K562 (cell line): ENCODE data around the gene ACTL8. TPM values are rescaled to one million over a fixed set of nuclear protein-coding genes. Genes with fewer than 3 reads are reported as not detected.
A peak's percentile ranks its signal among the peaks of the same experiment; 100 is the strongest.

Experiments
- ATAC-seq: fragments of 200-7000 bp; cut with Tn5 transposase; 3 replicates; pipeline ENCODE4 v1.9.1; 2020; ENCODE audit warnings: moderate library complexity
- BruUV-seq: library from RNA; stranded (reverse); fragments of 400-500 nt; replicated peaks from 2 replicates; lab custom pipeline; 2021; lab: Mats Ljungman, UMichigan
- CTCF ChIA-PET: fragments of 300-600 bp; formaldehyde crosslinking; extraction: SDS; loops from one replicate; lab custom pipeline; 2021; ENCODE audit warnings: low intra/inter-chr PET ratio; lab: Yijun Ruan, JAX
- POLR2A ChIA-PET: fragments of 300-600, 350-650 bp; sonication (Branson Sonifier 250); formaldehyde crosslinking; extraction: SDS; loops from one replicate; lab custom pipeline; 2021; ENCODE audit warnings: antibody characterized with exemption, inconsistent platforms; lab: Yijun Ruan, JAX
- DNase-seq, 4 experiments: peaks; one replicate each; pipeline versions ENCODE4 v3.0.0 to v3.0.0-alpha.2; 2011 to 2018; ENCODE audit warnings: low spot score in 3 of 4, mixed read lengths in 3 of 4; ENCODE audit errors: extremely low read depth in 1 of 4
- FAIRE-seq: peaks from 2 replicates; lab custom pipeline; 2011; peaks lifted over from hg19 to GRCh38; lab: Jason Lieb, UNC
- H2AFZ ChIP-seq: 2 replicates; pipeline ENCODE4 v1.6.0; 2011; ENCODE audit warnings: low read depth, low read length, control low read depth, inconsistent platforms
- H3K27ac ChIP-seq: fragments of 200-600 bp; 3 replicates; pipeline ENCODE4 v1.8.0; 2011; ENCODE audit warnings: low read depth, mild to moderate bottlenecking, control low read depth, inconsistent platforms, low read length, moderate library complexity, mixed read lengths; ENCODE audit errors: extremely low read depth
- H3K27me3 ChIP-seq, 2 experiments: fragments of 300-600 bp in 1 of 2; 2 replicates in 1 of 2; 3 replicates in 1 of 2; pipeline versions ENCODE4 v1.6.0 to v1.8.0; 2011; ENCODE audit warnings: inconsistent platforms in 2 of 2, low read length in 2 of 2, mild to moderate bottlenecking in 1 of 2, mixed read lengths in 1 of 2, moderate library complexity in 1 of 2; ENCODE audit not compliant: control insufficient read depth in 2 of 2, insufficient read depth in 2 of 2
- H3K36me3 ChIP-seq: fragments of 300-600 bp; 3 replicates; pipeline ENCODE4 v1.8.0; 2011; ENCODE audit warnings: mild to moderate bottlenecking, low read length, inconsistent platforms; ENCODE audit not compliant: control insufficient read depth, insufficient read depth
- H3K4me1 ChIP-seq, 2 experiments: fragments of 200-600 bp in 1 of 2; replicated peaks in 1 of 2; 2 replicates in 1 of 2; 3 replicates in 1 of 2; pipeline versions ENCODE4 v1.5.1 to v1.8.0; 2011; ENCODE audit warnings: inconsistent platforms in 2 of 2, low read length in 2 of 2, mild to moderate bottlenecking in 1 of 2, mixed read lengths in 1 of 2, moderate library complexity in 1 of 2; ENCODE audit not compliant: control insufficient read depth in 2 of 2, insufficient read depth in 2 of 2
- H3K4me2 ChIP-seq: 2 replicates; pipeline ENCODE4 v1.6.1; 2011; ENCODE audit warnings: low read length, control low read depth, inconsistent platforms, mixed read lengths; ENCODE audit not compliant: insufficient read depth
- H3K4me3 ChIP-seq: fragments of 200-600 bp; sonication (generic), shearing (Covaris generic); 2 replicates; pipeline ENCODE4 v1.5.1; 2016; ENCODE audit warnings: control low read depth, inconsistent platforms
- H3K79me2 ChIP-seq: fragments of 200-600 bp; 3 replicates; pipeline ENCODE4 v1.8.0; 2011; ENCODE audit warnings: low read length, inconsistent platforms; ENCODE audit not compliant: control insufficient read depth, insufficient read depth
- H3K9ac ChIP-seq, 2 experiments: 2 replicates each; pipeline versions ENCODE4 v1.6.0 to v1.6.1; 2011; ENCODE audit warnings: low read depth in 2 of 2, low read length in 2 of 2, control low read depth in 1 of 2, inconsistent platforms in 1 of 2, mild to moderate bottlenecking in 1 of 2, mixed read lengths in 1 of 2; ENCODE audit not compliant: insufficient read depth in 1 of 2
- H3K9me1 ChIP-seq: one replicate; pipeline ENCODE4 v1.6.0; 2011; ENCODE audit warnings: inconsistent platforms, mild to moderate bottlenecking, low read length, moderate library complexity; ENCODE audit not compliant: control insufficient read depth, insufficient read depth
- H3K9me3 ChIP-seq: replicated peaks from 2 replicates; pipeline ENCODE4 v1.5.1; 2011; ENCODE audit warnings: low read depth, low read length, inconsistent platforms; ENCODE audit not compliant: control insufficient read depth, insufficient read depth
- H4K20me1 ChIP-seq: replicated peaks from 2 replicates; pipeline ENCODE4 v1.6.1; 2011; ENCODE audit warnings: low read length, inconsistent platforms, mixed read lengths; ENCODE audit not compliant: control insufficient read depth, insufficient read depth
- ARID3B ChIP-seq: fragments of 250-450 bp; sonication (Bioruptor Pico); IDR thresholded peaks from 2 replicates; pipeline ENCODE4 v1.4.0; 2020; ENCODE audit warnings: borderline replicate concordance
- NRF1 ChIP-seq, 2 experiments: fragments of 450-650 bp; IDR thresholded peaks in 1 of 2; conservative IDR thresholded peaks in 1 of 2; 2 replicates each; pipeline ENCODE4 v1.6.1; 2014; ENCODE audit warnings: mild to moderate bottlenecking in 2 of 2
- PHF20 ChIP-seq: fragments of 450-650 bp; IDR thresholded peaks from 2 replicates; pipeline ENCODE4 v1.6.1; 2018; ENCODE audit not compliant: partially characterized antibody
- PKNOX1 ChIP-seq: fragments of 450-650 bp; IDR thresholded peaks from 2 replicates; pipeline ENCODE4 v1.6.1; 2016
- TGIF2 ChIP-seq: sonication (generic); formaldehyde crosslinking; IDR thresholded peaks from 2 replicates; pipeline ENCODE4 v1.8.1; 2022; ENCODE audit warnings: mild to moderate bottlenecking, missing genetic modification reagents, moderate library complexity
- ZSCAN32 ChIP-seq: fragments of 450-650 bp; formaldehyde crosslinking; IDR thresholded peaks from 2 replicates; pipeline ENCODE4 v1.4.0; 2020; ENCODE audit warnings: mild to moderate bottlenecking, moderate library complexity
- WGBS: fragments of 100-300 bp; shearing (Covaris generic); methylation state at CpG from one replicate; pipeline ENCODE4 v1.1.6; 2016; ENCODE audit warnings: low coverage, mixed read lengths; ENCODE audit not compliant: insufficient coverage; ENCODE audit errors: missing lambda C conversion rate; 5-methylcytosine and 5-hydroxymethylcytosine counted together
- in situ Hi-C: fragments of 300-500 bp; cut with MboI; formaldehyde crosslinking; loops from 4 replicates; pipeline ENCODE4 v1.15.0; 2018; ENCODE audit warnings: inconsistent platforms, mixed read lengths
- intact Hi-C: fragments of 100-400 bp; cut with micrococcal nuclease; formaldehyde crosslinking; loops from 2 replicates; pipeline ENCODE4 v1.14.2; 2022
- polyA plus RNA-seq, 8 experiments: library from polyadenylated mRNA; depleted of rRNA in 4 of 8; stranded (reverse) in 5 of 8; unstranded in 3 of 8; fragments of >200 nt; fragmentation: Nextera tagmentation in 2 of 8; fragmentation: Illumina TruSeq in 1 of 8; extraction: Ambion mirVana in 2 of 8; extraction: Trizol in 1 of 8; gene quantifications; 2 replicates each; pipeline versions ENCODE4 v1.2.1 to v1.2.3, GENCODE V29; 2011 to 2014; ENCODE audit warnings: inconsistent platforms in 1 of 8, missing spikeins in 1 of 8
- total RNA-seq, 7 experiments: library from RNA; depleted of rRNA in 6 of 7; stranded (reverse); fragments of >200 nt in 6 of 7; fragmentation: Illumina TruSeq in 2 of 7; extraction: Trizol in 2 of 7; gene quantifications; 2 replicates each; pipeline versions ENCODE4 v1.2.1 to v1.2.3, GENCODE V29; 2011 to 2021; ENCODE audit warnings: low replicate concordance in 1 of 7

ACTL8 gene
- total and polyA plus RNA-seq, 9 of the 15 experiments (the other 6 are each of a cell fraction or from before 2014, with no cell fraction given), result 0.30 to 3.3 (median 1.6) TPM

DNA sequence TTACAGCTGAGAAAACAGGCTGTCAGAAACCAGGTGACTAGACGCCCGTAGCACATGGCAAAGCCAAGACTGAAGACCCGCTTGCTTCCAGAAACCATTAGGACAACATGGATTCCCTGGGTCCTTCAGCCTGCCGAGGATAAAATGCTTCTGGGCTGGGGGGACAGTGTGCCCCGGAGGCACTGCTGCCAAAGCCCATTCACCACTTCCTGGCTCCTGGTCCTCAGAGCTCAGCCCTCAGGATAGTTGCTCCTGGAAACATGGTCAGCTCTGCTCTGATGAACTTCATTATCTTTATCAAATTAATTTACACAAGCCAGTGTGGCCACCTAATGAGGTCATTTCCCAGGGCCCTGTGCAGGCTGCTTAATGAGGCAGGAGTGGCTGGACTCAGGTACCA lies 41.1 kb upstream of the ACTL8 start (continued):
- no peak for TF ChIP-seq ARID3B (CRISPR knock-in tag)
- TF ChIP-seq ZSCAN32, result no peak
- no peak for TF ChIP-seq TGIF2 (CRISPR knock-in tag)

- 0 out of 2 replicates have a peak, but pooled peaks cover 3% of the 10 kb centered on the region for H4K20me1 ChIP-seq
- in situ Hi-C loops (no loop called here), intact Hi-C loops (no loop called here)
- H3K27me3 ChIP-seq, result peaks cover 13 to 48% of the 10 kb centered on the region in 2 experiments; a peak in 3 of 5 replicates
- CTCF ChIA-PET, result no interaction called here
- no peak overlapping the region for H3K4me3 ChIP-seq
- no peaks in the 10 kb centered on the region for H3K9me3 ChIP-seq
- ATAC-seq (no peak), DNase-seq (no peak), FAIRE-seq (no peak)
- no TSS peak for BruUV-seq
- H3K27ac ChIP-seq, result no peak overlapping the region
- 1% methylated on average over 25 of the region's 25 CpGs for WGBS
- no peaks in the 10 kb centered on the region; a peak in 1 of 5 replicates for H3K4me1 ChIP-seq
- H3K9me1 ChIP-seq, result no peaks in the 10 kb centered on the region
- no peaks in the 10 kb centered on the region for H3K79me2 ChIP-seq
- POLR2A ChIA-PET, result interaction anchor here (0.7 kb wide), 2 partner anchors 35 to 157 kb away, joined by 3 read pairs; no protein-coding TSS in a partner anchor
- no peaks in the 10 kb centered on the region for H3K36me3 ChIP-seq
- no peak overlapping the region for H3K4me2 ChIP-seq
- H2AFZ ChIP-seq, result no peak overlapping the region
- peak; percentile 8; the same call in 1 of the 2 replicates for TF ChIP-seq PKNOX1
- no peak for TF ChIP-seq PHF20
- TF ChIP-seq NRF1 (conservative IDR thresholded peaks at IDR 0.05 in 1 of 2, IDR thresholded peaks at IDR 0.05 in 1 of 2), result peak; percentile 41 to 54; a peak in 3 of 4 replicates
- no peak overlapping the region for H3K9ac ChIP-seq
These were observed 37.3 kb upstream of the ACTL8 start for GRCh38 chr1:17717594-17718535.
